Fibroblast of lung (primary cell): ENCODE data around the gene PKHD1. TPM values are rescaled to one million over a fixed set of nuclear protein-coding genes. Genes with fewer than 3 reads are reported as not detected.

ENCODE experiments used
- DNase-seq, 2 donors: peaks; one replicate each; pipeline versions ENCODE4 v3.0.0 to v3.0.0-alpha.2; 2010; ENCODE audit warnings: low read depth in 2 of 2
- H2AFZ ChIP-seq: 2 replicates; pipeline ENCODE4 v1.5.1; 2012; ENCODE audit warnings: low read length, control low read depth, inconsistent platforms
- H3K27ac ChIP-seq: 2 replicates; pipeline ENCODE4 v1.5.1; 2011; ENCODE audit warnings: low read length, control low read depth; ENCODE audit not compliant: insufficient read depth
- H3K27me3 ChIP-seq: 2 replicates; pipeline ENCODE4 v1.5.1; 2011; ENCODE audit warnings: mild to moderate bottlenecking, low read length; ENCODE audit not compliant: control insufficient read depth, insufficient read depth
- H3K36me3 ChIP-seq: 2 replicates; pipeline ENCODE4 v1.5.1; 2011; ENCODE audit warnings: low read length; ENCODE audit not compliant: control insufficient read depth, insufficient read depth
- H3K4me1 ChIP-seq: 2 replicates; pipeline ENCODE4 v1.5.1; 2011; ENCODE audit warnings: low read length; ENCODE audit not compliant: control insufficient read depth, insufficient read depth; ENCODE audit errors: extremely low read depth
- H3K4me2 ChIP-seq: 2 replicates; pipeline ENCODE4 v1.5.1; 2011; ENCODE audit warnings: low read length, control low read depth; ENCODE audit not compliant: insufficient read depth; ENCODE audit errors: extremely low read depth
- H3K4me3 ChIP-seq, 4 experiments: fragments of 200-600 bp in 1 of 4; sonication (generic) in 1 of 4; replicated peaks in 1 of 4; 2 replicates each; pipeline ENCODE4 v1.5.1; 2011 to 2016; ENCODE audit warnings: low read length in 4 of 4, low read depth in 3 of 4, mild to moderate bottlenecking in 3 of 4, control low read depth in 2 of 4, inconsistent platforms in 1 of 4, mixed read lengths in 1 of 4; ENCODE audit not compliant: insufficient read depth in 1 of 4; ENCODE audit errors: control extremely low read depth in 1 of 4
- H3K79me2 ChIP-seq: 2 replicates; pipeline ENCODE4 v1.5.1; 2012; ENCODE audit warnings: mild to moderate bottlenecking, low read length, inconsistent platforms; ENCODE audit not compliant: control insufficient read depth, insufficient read depth
- H3K9ac ChIP-seq: 2 replicates; pipeline ENCODE4 v1.5.1; 2011; ENCODE audit warnings: mild to moderate bottlenecking, low read length, control low read depth; ENCODE audit not compliant: insufficient read depth
- H3K9me3 ChIP-seq: 2 replicates; pipeline ENCODE4 v1.5.1; 2012; ENCODE audit warnings: low read depth, low read length; ENCODE audit not compliant: control insufficient read depth, insufficient read depth
- H4K20me1 ChIP-seq: 2 replicates; pipeline ENCODE4 v1.5.1; 2011; ENCODE audit warnings: low read length; ENCODE audit not compliant: control insufficient read depth, insufficient read depth; ENCODE audit errors: extremely low read depth
- CTCF ChIP-seq, 2 donors: IDR thresholded peaks in 1 of 2; conservative IDR thresholded peaks in 1 of 2; 1 replicate in 1 of 2; 2 replicates in 1 of 2; pipeline ENCODE4 v1.5.1; 2011 to 2012; ENCODE audit warnings: low read length in 2 of 2, control low read depth in 1 of 2, inconsistent platforms in 1 of 2, low read depth in 1 of 2, mild to moderate bottlenecking in 1 of 2
- EZH2 ChIP-seq: IDR thresholded peaks from 2 replicates; pipeline ENCODE4 v1.5.1; 2012; ENCODE audit warnings: low read length, control low read depth, mild to moderate bottlenecking; ENCODE audit errors: missing control alignments
- polyA plus RNA-seq, 2 donors: library from polyadenylated mRNA; depleted of rRNA in 1 of 2; stranded (reverse) in 1 of 2; unstranded in 1 of 2; fragments of >200 nt; gene quantifications; 2 replicates each; pipeline ENCODE4 v1.2.1, GENCODE V29; 2011 to 2012; ENCODE audit warnings: missing spikeins in 1 of 2
- total RNA-seq: library from RNA; depleted of rRNA; stranded (reverse); fragments of >200 nt; gene quantifications from 2 replicates; pipeline ENCODE4 v1.2.1, GENCODE V29; 2014

PKHD1 gene
- total and polyA plus RNA-seq, 2 donors (not counting 1 experiment from before 2014, with no cell fraction given): not detected

- Histone ChIP-seq H3K9me3 (no peaks in the 10 kb centered on the region), H3K9ac (no peak overlapping the region), H3K4me2 (no peak overlapping the region), H3K36me3 (no peaks in the 10 kb centered on the region), H4K20me1 (no peaks in the 10 kb centered on the region), H3K79me2 (no peaks in the 10 kb centered on the region), H3K27ac (no peak overlapping the region), H3K4me1 (no peaks in the 10 kb centered on the region), H3K4me3 (no peak overlapping the region), H2AFZ (no peak overlapping the region), H3K27me3 (no peaks in the 10 kb centered on the region)
- DNase-seq: no peak
- TF ChIP-seq CTCF (conservative IDR thresholded peaks at IDR 0.05 in 1 of 2, IDR thresholded peaks at IDR 0.05 in 1 of 2; ENCODE audit: low read depth in 1 of 2, low read length in 2 of 2): no peak
- no peak for TF ChIP-seq EZH2
Measured at GRCh38 chr6:51817832-51818231, 269.6 kb downstream of the PKHD1 start.

- no peaks in the 10 kb centered on the region for H3K4me1 ChIP-seq
- H3K27me3 ChIP-seq: no peaks in the 10 kb centered on the region
- DNase-seq: no peak
- no peaks in the 10 kb centered on the region for H3K36me3 ChIP-seq
- no peak for TF ChIP-seq CTCF (conservative IDR thresholded peaks at IDR 0.05 in 1 of 2, IDR thresholded peaks at IDR 0.05 in 1 of 2; ENCODE audit: low read depth in 1 of 2, low read length in 2 of 2)
- TF ChIP-seq EZH2: no peak
- H3K4me3 ChIP-seq: no peak overlapping the region
- H3K27ac ChIP-seq: no peak overlapping the region
- no peak overlapping the region for H3K4me2 ChIP-seq
- no peaks in the 10 kb centered on the region for H3K9me3 ChIP-seq
- no peaks in the 10 kb centered on the region for H4K20me1 ChIP-seq
- no peaks in the 10 kb centered on the region for H3K79me2 ChIP-seq
- no peak overlapping the region for H2AFZ ChIP-seq
- H3K9ac ChIP-seq: no peak overlapping the region
Measured at GRCh38 chr6:51814418-51814817, 273.0 kb downstream of the PKHD1 start.

DNA sequence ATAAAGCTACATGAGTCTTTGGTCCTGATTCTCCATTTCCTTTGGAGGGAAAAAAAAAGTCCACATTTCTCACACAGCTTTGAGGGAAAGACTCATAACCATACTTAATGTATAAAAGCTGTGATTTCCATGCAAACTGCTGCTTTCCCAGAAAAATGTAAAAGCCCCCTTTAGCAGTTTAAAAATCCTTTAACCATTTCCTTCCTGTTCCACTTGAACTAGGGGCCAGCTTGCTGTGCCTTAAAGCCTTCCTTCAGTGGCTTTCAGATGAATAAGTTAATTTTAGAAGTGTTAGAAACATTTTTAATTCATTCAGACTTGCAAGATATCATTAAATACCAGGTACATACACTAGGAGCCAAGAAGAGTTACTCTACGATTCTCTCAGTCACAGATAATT, 273.5 kb downstream of the PKHD1 start:
- TF ChIP-seq CTCF (conservative IDR thresholded peaks at IDR 0.05 in 1 of 2, IDR thresholded peaks at IDR 0.05 in 1 of 2; ENCODE audit: low read depth in 1 of 2, low read length in 2 of 2) (no peak), EZH2 (no peak)
- no peaks in the 10 kb centered on the region for H3K27me3 ChIP-seq

More for the DNA sequence above, 273.5 kb downstream of the PKHD1 start:
- H3K36me3 ChIP-seq: no peaks in the 10 kb centered on the region
- H2AFZ ChIP-seq: no peak overlapping the region
- H3K4me1 ChIP-seq: no peaks in the 10 kb centered on the region
- H3K4me2 ChIP-seq: no peak overlapping the region
- no peak overlapping the region for H3K27ac ChIP-seq
- H3K9ac ChIP-seq: no peak overlapping the region
- H3K4me3 ChIP-seq: no peak overlapping the region
- no peak for DNase-seq
- H3K79me2 ChIP-seq: no peaks in the 10 kb centered on the region
- no peaks in the 10 kb centered on the region for H3K9me3 ChIP-seq
- H4K20me1 ChIP-seq: no peaks in the 10 kb centered on the region
